NT2/D1 (cell line): ENCODE data around the gene GAS6.

Experiments used
- SUZ12 ChIP-seq: IDR thresholded peaks from 2 replicates; pipeline ENCODE4 v1.6.1; 2011; ENCODE audit not compliant: insufficient read length, insufficient read depth; ENCODE audit errors: extremely low read depth
- YY1 ChIP-seq: IDR thresholded peaks from 2 replicates; pipeline ENCODE4 v1.6.1; 2011; ENCODE audit not compliant: insufficient read length, insufficient read depth

DNA sequence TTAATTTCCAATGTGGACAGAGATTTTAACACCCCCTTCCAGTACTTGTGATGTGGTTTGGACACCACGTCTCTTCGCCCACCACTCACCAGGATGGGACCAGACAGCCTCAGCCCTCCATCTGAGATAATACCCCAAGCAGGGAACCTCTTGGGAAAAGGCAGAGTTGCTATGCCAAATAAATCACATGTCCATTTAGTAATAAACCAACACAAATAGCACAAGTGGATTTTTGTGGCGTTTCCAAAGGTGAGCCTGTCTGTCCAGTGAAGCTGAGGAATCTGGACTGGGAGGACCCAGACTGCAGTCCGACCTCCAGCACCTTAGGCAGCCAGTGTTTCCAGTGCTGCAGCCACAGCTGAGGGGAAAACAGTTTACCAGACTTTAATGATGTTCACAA is 34.1 kb upstream of the GAS6 start:
- TF ChIP-seq YY1 (no peak), SUZ12 (no peak)
